ENCODE measurements around the gene GJA9. TPM values are rescaled to one million over a fixed set of nuclear protein-coding genes. Genes with fewer than 3 reads are reported as not detected.

The GJA9 gene
- total and polyA plus RNA-seq, 7 experiments from 2014 or later: not detected

- Histone ChIP-seq H3K27ac (ENCODE audit: low read depth, low read length) (no peak overlapping the region), H3K27me3 (ENCODE audit: control insufficient read depth in 2 of 2, insufficient read depth in 2 of 2, low read length in 2 of 2) (no peaks in the 10 kb centered on the region), H3K36me3 (ENCODE audit: control insufficient read depth in 2 of 3, insufficient read depth in 3 of 3, low read length in 3 of 3) (no peaks in the 10 kb centered on the region), H3K4me3 (ENCODE audit: low read length) (no peak overlapping the region), H3K4me1 (ENCODE audit: control insufficient read depth in 2 of 2, insufficient read depth in 2 of 2, low read length in 2 of 2) (no peaks in the 10 kb centered on the region), H3K9me3 (ENCODE audit: control insufficient read depth in 2 of 3, low read length in 3 of 3) (no peaks in the 10 kb centered on the region)
- H3K27ac Mint-ChIP-seq: no peak overlapping the region
- POLR2A ChIA-PET: no interaction called here
- intact Hi-C loops (cut with micrococcal nuclease): no loop called here
- no peak for ATAC-seq
- no peak overlapping the region for H3K4me3 Mint-ChIP-seq
- DNase-seq: no peak
- CTCF ChIA-PET: no interaction called here
- H3K4me1 Mint-ChIP-seq: no peaks in the 10 kb centered on the region
- H3K27me3 Mint-ChIP-seq: no peaks in the 10 kb centered on the region
- H3K36me3 Mint-ChIP-seq: no peaks in the 10 kb centered on the region
- H3K9me3 Mint-ChIP-seq: no peaks in the 10 kb centered on the region
Measured at GRCh38 chr1:38899560-38899959, 18.2 kb upstream of the GJA9 start.

- H3K4me3 Mint-ChIP-seq: no peak overlapping the region
- H3K27me3 Mint-ChIP-seq: peaks cover 0 to under 1% (median 0%) of the 10 kb centered on the region in 5 donors
- CTCF ChIA-PET: no interaction called here
Measured at GRCh38 chr1:38898653-38899230, 17.4 kb upstream of the GJA9 start.

GRCh38 chr1:38896169-38896568 is 14.8 kb upstream of the GJA9 start:
- CTCF ChIA-PET: no interaction called here
- H3K4me3 Mint-ChIP-seq: no peak overlapping the region

More at GRCh38 chr1:38898653-38899230, 17.4 kb upstream of the GJA9 start:
- Histone ChIP-seq H3K9me3 (ENCODE audit: control insufficient read depth in 2 of 3, low read length in 3 of 3) (no peaks in the 10 kb centered on the region), H3K4me3 (ENCODE audit: low read length) (no peak overlapping the region), H3K27me3 (ENCODE audit: control insufficient read depth in 2 of 2, insufficient read depth in 2 of 2, low read length in 2 of 2) (no peaks in the 10 kb centered on the region), H3K4me1 (ENCODE audit: control insufficient read depth in 2 of 2, insufficient read depth in 2 of 2, low read length in 2 of 2) (no peaks in the 10 kb centered on the region), H3K36me3 (ENCODE audit: control insufficient read depth in 2 of 3, insufficient read depth in 3 of 3, low read length in 3 of 3) (no peaks in the 10 kb centered on the region), H3K27ac (ENCODE audit: low read depth, low read length) (no peak overlapping the region)
- DNase-seq (no peak), ATAC-seq (no peak)
- H3K4me1 Mint-ChIP-seq: no peaks in the 10 kb centered on the region
- H3K27ac Mint-ChIP-seq: no peak overlapping the region
- H3K36me3 Mint-ChIP-seq: no peaks in the 10 kb centered on the region
- POLR2A ChIA-PET: no interaction called here
- intact Hi-C loops (cut with micrococcal nuclease): no loop called here
- H3K9me3 Mint-ChIP-seq: no peaks in the 10 kb centered on the region

GRCh38 chr1:38892976-38893375 is 11.6 kb upstream of the GJA9 start:
- intact Hi-C loops (cut with micrococcal nuclease): no loop called here
- H3K27ac Mint-ChIP-seq: no peak overlapping the region
- H3K4me3 Mint-ChIP-seq: no peak overlapping the region
- POLR2A ChIA-PET: no interaction called here
- Histone ChIP-seq H3K4me1 (ENCODE audit: control insufficient read depth in 2 of 2, insufficient read depth in 2 of 2, low read length in 2 of 2) (no peaks in the 10 kb centered on the region), H3K27ac (ENCODE audit: low read depth, low read length) (no peak overlapping the region), H3K36me3 (ENCODE audit: control insufficient read depth in 2 of 3, insufficient read depth in 3 of 3, low read length in 3 of 3) (no peaks in the 10 kb centered on the region), H3K4me3 (ENCODE audit: low read length) (no peak overlapping the region), H3K9me3 (ENCODE audit: control insufficient read depth in 2 of 3, low read length in 3 of 3) (no peaks in the 10 kb centered on the region), H3K27me3 (ENCODE audit: control insufficient read depth in 2 of 2, insufficient read depth in 2 of 2, low read length in 2 of 2) (no peaks in the 10 kb centered on the region)
- CTCF ChIA-PET: interaction anchor here (0.6 to 1.6 kb wide), 2 partner anchors 199 to 234 kb away, joined by 3 to 5 read pairs; no protein-coding TSS in a partner anchor
- H3K4me1 Mint-ChIP-seq: peaks cover 0 to 2% (median 0%) of the 10 kb centered on the region in 7 donors
- DNase-seq (no peak), ATAC-seq (no peak)
- no peaks in the 10 kb centered on the region for H3K9me3 Mint-ChIP-seq
- peaks cover 0 to 9% (median 0%) of the 10 kb centered on the region in 5 donors for H3K27me3 Mint-ChIP-seq
- H3K36me3 Mint-ChIP-seq: no peaks in the 10 kb centered on the region

More at GRCh38 chr1:38896169-38896568, 14.8 kb upstream of the GJA9 start:
- Histone ChIP-seq H3K27me3 (ENCODE audit: control insufficient read depth in 2 of 2, insufficient read depth in 2 of 2, low read length in 2 of 2) (no peaks in the 10 kb centered on the region), H3K4me3 (ENCODE audit: low read length) (no peak overlapping the region), H3K27ac (ENCODE audit: low read depth, low read length) (no peak overlapping the region), H3K36me3 (ENCODE audit: control insufficient read depth in 2 of 3, insufficient read depth in 3 of 3, low read length in 3 of 3) (no peaks in the 10 kb centered on the region), H3K4me1 (ENCODE audit: control insufficient read depth in 2 of 2, insufficient read depth in 2 of 2, low read length in 2 of 2) (no peaks in the 10 kb centered on the region), H3K9me3 (ENCODE audit: control insufficient read depth in 2 of 3, low read length in 3 of 3) (no peaks in the 10 kb centered on the region)
- intact Hi-C loops (cut with micrococcal nuclease): no loop called here
- Mint-ChIP-seq H3K4me1 (peaks cover 0 to 2% (median 0%) of the 10 kb centered on the region in 7 donors), H3K36me3 (no peaks in the 10 kb centered on the region), H3K9me3 (no peaks in the 10 kb centered on the region), H3K27ac (no peak overlapping the region), H3K27me3 (peaks cover 0 to 2% (median 0%) of the 10 kb centered on the region in 5 donors)
- POLR2A ChIA-PET: no interaction called here
- DNase-seq: no peak
- no peak for ATAC-seq

GRCh38 chr1:38891753-38892152 is 10.4 kb upstream of the GJA9 start:
- peaks cover 0 to 19% (median 0%) of the 10 kb centered on the region in 5 donors for H3K27me3 Mint-ChIP-seq
- H3K9me3 Mint-ChIP-seq: no peaks in the 10 kb centered on the region
- Histone ChIP-seq H3K9me3 (ENCODE audit: control insufficient read depth in 2 of 3, low read length in 3 of 3) (no peaks in the 10 kb centered on the region), H3K4me1 (ENCODE audit: control insufficient read depth in 2 of 2, insufficient read depth in 2 of 2, low read length in 2 of 2) (no peaks in the 10 kb centered on the region), H3K36me3 (ENCODE audit: control insufficient read depth in 2 of 3, insufficient read depth in 3 of 3, low read length in 3 of 3) (no peaks in the 10 kb centered on the region), H3K4me3 (ENCODE audit: low read length) (no peak overlapping the region), H3K27me3 (ENCODE audit: control insufficient read depth in 2 of 2, insufficient read depth in 2 of 2, low read length in 2 of 2) (no peaks in the 10 kb centered on the region), H3K27ac (ENCODE audit: low read depth, low read length) (no peak overlapping the region)
- H3K4me3 Mint-ChIP-seq: no peak overlapping the region
- intact Hi-C loops (cut with micrococcal nuclease): loop anchor here in 1 of 2 donors (1.0 kb wide), 1 partner anchor 201 kb away; no protein-coding TSS in a partner anchor
- H3K27ac Mint-ChIP-seq: peak overlapping the region in 1 of 9 donors; percentile 62
- peaks cover 0 to 2% (median 0%) of the 10 kb centered on the region in 7 donors for H3K4me1 Mint-ChIP-seq
- ChIA-PET POLR2A (no interaction called here), CTCF (interaction anchor here (1.6 kb wide), 1 partner anchor 201 kb away, joined by 5 read pairs; no protein-coding TSS in a partner anchor)
- H3K36me3 Mint-ChIP-seq: no peaks in the 10 kb centered on the region
- peak in 3 of 9 donors; percentile 4 to 13 (median 10) for DNase-seq
- no peak for ATAC-seq

- DNase-seq (no peak), ATAC-seq (no peak)
- CTCF ChIA-PET: no interaction called here
- Histone ChIP-seq H3K36me3 (ENCODE audit: control insufficient read depth in 2 of 3, insufficient read depth in 3 of 3, low read length in 3 of 3) (no peaks in the 10 kb centered on the region), H3K9me3 (ENCODE audit: control insufficient read depth in 2 of 3, low read length in 3 of 3) (no peaks in the 10 kb centered on the region), H3K27ac (ENCODE audit: low read depth, low read length) (no peak overlapping the region), H3K4me3 (ENCODE audit: low read length) (no peak overlapping the region), H3K4me1 (ENCODE audit: control insufficient read depth in 2 of 2, insufficient read depth in 2 of 2, low read length in 2 of 2) (no peaks in the 10 kb centered on the region), H3K27me3 (ENCODE audit: control insufficient read depth in 2 of 2, insufficient read depth in 2 of 2, low read length in 2 of 2) (no peaks in the 10 kb centered on the region)
- POLR2A ChIA-PET: no interaction called here
- H3K4me3 Mint-ChIP-seq: no peak overlapping the region
- H3K36me3 Mint-ChIP-seq: peaks cover 0 to 7% (median 0%) of the 10 kb centered on the region in 5 donors
- intact Hi-C loops (cut with micrococcal nuclease): no loop called here
- H3K4me1 Mint-ChIP-seq: peaks cover 0 to 2% (median 0%) of the 10 kb centered on the region in 7 donors
- no peaks in the 10 kb centered on the region for H3K9me3 Mint-ChIP-seq
- H3K27ac Mint-ChIP-seq: no peak overlapping the region
- peaks cover 0 to 35% (median 0%) of the 10 kb centered on the region in 5 donors for H3K27me3 Mint-ChIP-seq
Measured at GRCh38 chr1:38889589-38889988, 8.2 kb upstream of the GJA9 start.

Measured in naive thymus-derived CD4-positive, alpha-beta T cell (primary cell).